Effector memory CD4-positive, alpha-beta T cell (primary cell): ENCODE measurements around the gene LMAN1L.
A peak's percentile ranks its signal among the peaks of the same experiment; 100 is the strongest.

ENCODE experiments used
- DNase-seq, 3 donors: peaks; one replicate each; pipeline ENCODE4 v3.0.0-alpha.2; 2020
- H3K27ac ChIP-seq: 2 replicates; pipeline ENCODE4 v1.7.0; 2013; ENCODE audit warnings: mild to moderate bottlenecking, low read length, moderate library complexity; ENCODE audit not compliant: insufficient read depth, poor library complexity, severe bottlenecking
- H3K27me3 ChIP-seq: replicated peaks from 2 replicates; pipeline ENCODE4 v1.7.0; 2013; ENCODE audit warnings: mild to moderate bottlenecking, low read length; ENCODE audit not compliant: insufficient read depth, control insufficient read depth, poor library complexity, severe bottlenecking
- H3K36me3 ChIP-seq: 2 replicates; pipeline ENCODE4 v1.7.0; 2013; ENCODE audit warnings: mild to moderate bottlenecking, low read length, moderate library complexity; ENCODE audit not compliant: control insufficient read depth, insufficient read depth
- H3K4me1 ChIP-seq: 2 replicates; pipeline ENCODE4 v1.7.0; 2013; ENCODE audit warnings: low read length, mild to moderate bottlenecking; ENCODE audit not compliant: control insufficient read depth, insufficient read depth, poor library complexity, severe bottlenecking
- H3K4me3 ChIP-seq: 2 replicates; pipeline ENCODE4 v1.7.0; 2013; ENCODE audit warnings: low read length, low read depth, mild to moderate bottlenecking; ENCODE audit not compliant: insufficient read depth, poor library complexity, severe bottlenecking
- H3K9me3 ChIP-seq: 2 replicates; pipeline ENCODE4 v1.7.0; 2013; ENCODE audit warnings: mild to moderate bottlenecking, low read length, moderate library complexity; ENCODE audit not compliant: control insufficient read depth

The LMAN1L gene

GRCh38 chr15:74856537-74856936 lies 43.9 kb downstream of the LMAN1L start:
- H3K4me1 ChIP-seq = peaks cover 22% of the 10 kb centered on the region
- H3K9me3 ChIP-seq = no peaks in the 10 kb centered on the region
- DNase-seq = no peak
- no peak overlapping the region for H3K4me3 ChIP-seq
- no peak overlapping the region for H3K27ac ChIP-seq
- peaks cover 32% of the 10 kb centered on the region for H3K36me3 ChIP-seq
- H3K27me3 ChIP-seq = no peaks in the 10 kb centered on the region

- Histone ChIP-seq H3K27ac (no peak overlapping the region), H3K36me3 (peaks cover 26% of the 10 kb centered on the region), H3K27me3 (no peaks in the 10 kb centered on the region), H3K4me3 (no peak overlapping the region), H3K9me3 (no peaks in the 10 kb centered on the region), H3K4me1 (peaks cover 22% of the 10 kb centered on the region)
- no peak for DNase-seq
These were observed 44.5 kb downstream of the LMAN1L start for GRCh38 chr15:74857082-74857655.

GRCh38 chr15:74857671-74858368 lies 45.2 kb downstream of the LMAN1L start:
- DNase-seq = no peak
- Histone ChIP-seq H3K9me3 (no peaks in the 10 kb centered on the region), H3K27ac (no peak overlapping the region), H3K4me1 (peaks cover 22% of the 10 kb centered on the region), H3K4me3 (no peak overlapping the region), H3K36me3 (peaks cover 19% of the 10 kb centered on the region), H3K27me3 (no peaks in the 10 kb centered on the region)

GRCh38 chr15:74858369-74858740 lies 45.7 kb downstream of the LMAN1L start:
- no peaks in the 10 kb centered on the region for H3K9me3 ChIP-seq
- no peaks in the 10 kb centered on the region for H3K27me3 ChIP-seq
- no peak overlapping the region for H3K4me3 ChIP-seq
- H3K4me1 ChIP-seq = peaks cover 22% of the 10 kb centered on the region
- no peak for DNase-seq
- peaks cover 14% of the 10 kb centered on the region for H3K36me3 ChIP-seq
- H3K27ac ChIP-seq = no peak overlapping the region

- Histone ChIP-seq H3K27me3 (no peaks in the 10 kb centered on the region), H3K27ac (no peak overlapping the region), H3K36me3 (no peaks in the 10 kb centered on the region), H3K4me3 (no peak overlapping the region), H3K9me3 (no peaks in the 10 kb centered on the region), H3K4me1 (peaks cover 44% of the 10 kb centered on the region)
- DNase-seq = no peak
These were observed 50.8 kb downstream of the LMAN1L start for GRCh38 chr15:74863239-74864056.

- Histone ChIP-seq H3K36me3 (no peaks in the 10 kb centered on the region), H3K9me3 (no peaks in the 10 kb centered on the region), H3K27me3 (no peaks in the 10 kb centered on the region), H3K4me1 (peaks cover 49% of the 10 kb centered on the region), H3K27ac (no peak overlapping the region), H3K4me3 (no peak overlapping the region)
- DNase-seq = no peak
These were observed 51.7 kb downstream of the LMAN1L start for GRCh38 chr15:74864296-74864695.

- no peak overlapping the region for H3K27ac ChIP-seq
- no peak overlapping the region for H3K4me3 ChIP-seq
- H3K4me1 ChIP-seq = peaks cover 51% of the 10 kb centered on the region
- H3K9me3 ChIP-seq = no peaks in the 10 kb centered on the region
- no peak for DNase-seq
- no peaks in the 10 kb centered on the region for H3K27me3 ChIP-seq
- no peaks in the 10 kb centered on the region for H3K36me3 ChIP-seq
These were observed 52.7 kb downstream of the LMAN1L start for GRCh38 chr15:74865316-74865715.

GRCh38 chr15:74866090-74866489 lies 53.5 kb downstream of the LMAN1L start:
- H3K27ac ChIP-seq = no peak overlapping the region
- no peaks in the 10 kb centered on the region for H3K9me3 ChIP-seq
- no peak for DNase-seq
- no peaks in the 10 kb centered on the region for H3K27me3 ChIP-seq
- no peaks in the 10 kb centered on the region for H3K36me3 ChIP-seq
- H3K4me1 ChIP-seq = peaks cover 59% of the 10 kb centered on the region
- no peak overlapping the region for H3K4me3 ChIP-seq

- no peak for DNase-seq
- Histone ChIP-seq H3K4me1 (peaks cover 66% of the 10 kb centered on the region), H3K4me3 (peak overlapping the region; percentile 9), H3K9me3 (no peaks in the 10 kb centered on the region), H3K36me3 (no peaks in the 10 kb centered on the region), H3K27me3 (no peaks in the 10 kb centered on the region), H3K27ac (peak overlapping the region; percentile 7)
These were observed 54.9 kb downstream of the LMAN1L start for GRCh38 chr15:74867466-74868038.

GRCh38 chr15:74868059-74868458 lies 55.4 kb downstream of the LMAN1L start:
- Histone ChIP-seq H3K4me1 (peaks cover 66% of the 10 kb centered on the region), H3K36me3 (no peaks in the 10 kb centered on the region), H3K4me3 (peak overlapping the region; percentile 9), H3K27ac (peak overlapping the region; percentile 7), H3K9me3 (no peaks in the 10 kb centered on the region), H3K27me3 (no peaks in the 10 kb centered on the region)
- no peak for DNase-seq
